Lung (tissue), 12 donors: ENCODE data around the gene CRB2. TPM values are rescaled to one million over a fixed set of nuclear protein-coding genes. Genes with fewer than 3 reads are reported as not detected.
A peak's percentile ranks its signal among the peaks of the same experiment; 100 is the strongest.

Experiments used
- ATAC-seq: fragments of 200-7000 bp; cut with Tn5 transposase; one replicate; pipeline ENCODE4 v1.9.1; 2020; ENCODE audit warnings: moderate number of reproducible peaks; ENCODE audit not compliant: insufficient read depth, low FRiP score
- DNase-seq, 3 donors: peaks; one replicate each; pipeline ENCODE4 v3.0.0-alpha.2; 2013 to 2017
- H3K27ac ChIP-seq, 2 donors: one replicate each; pipeline ENCODE4 v1.5.1; 2013; ENCODE audit warnings: mild to moderate bottlenecking in 2 of 2, moderate library complexity in 2 of 2, control low read depth in 1 of 2, inconsistent platforms in 1 of 2, low read depth in 1 of 2, low read length in 1 of 2
- H3K27me3 ChIP-seq, 3 donors: one replicate each; pipeline ENCODE4 v1.5.1; 2013; ENCODE audit warnings: low read length in 2 of 3; ENCODE audit not compliant: control insufficient read depth in 3 of 3, insufficient read depth in 3 of 3
- H3K36me3 ChIP-seq, 4 donors: one replicate each; pipeline ENCODE4 v1.5.1; 2013; ENCODE audit warnings: low read length in 4 of 4, mild to moderate bottlenecking in 1 of 4, moderate library complexity in 1 of 4; ENCODE audit not compliant: control insufficient read depth in 4 of 4, insufficient read depth in 4 of 4
- H3K4me1 ChIP-seq, 5 donors: one replicate each; pipeline ENCODE4 v1.5.1; 2013; ENCODE audit warnings: low read length in 5 of 5, mild to moderate bottlenecking in 2 of 5, moderate library complexity in 1 of 5; ENCODE audit not compliant: control insufficient read depth in 5 of 5, insufficient read depth in 5 of 5
- H3K4me3 ChIP-seq: one replicate; pipeline ENCODE4 v1.5.1; 2013; ENCODE audit warnings: mild to moderate bottlenecking, control low read depth, moderate library complexity
- H3K9ac ChIP-seq, 2 donors: one replicate each; pipeline ENCODE4 v1.5.1; 2013; ENCODE audit warnings: low read length in 2 of 2, control low read depth in 1 of 2; ENCODE audit not compliant: insufficient read depth in 1 of 2
- H3K9me3 ChIP-seq, 4 donors: one replicate each; pipeline ENCODE4 v1.5.1; 2013; ENCODE audit warnings: low read length in 3 of 4, mild to moderate bottlenecking in 1 of 4, moderate library complexity in 1 of 4; ENCODE audit not compliant: control insufficient read depth in 4 of 4, insufficient read depth in 3 of 4
- CTCF ChIP-seq: IDR thresholded peaks from 2 replicates; pipeline ENCODE4 v1.5.1; 2012; ENCODE audit warnings: mild to moderate bottlenecking; ENCODE audit errors: control extremely low read depth, extremely low read depth
- WGBS, 2 donors: extraction: QIAGEN DNeasy Blood & Tissue Kit; methylation state at CpG; one replicate each; pipeline ENCODE4 v1.1.7; 2013; 5-methylcytosine and 5-hydroxymethylcytosine counted together
- polyA plus RNA-seq, 2 donors: library from polyadenylated mRNA; stranded (reverse); fragments of 200-250 nt; gene quantifications; one replicate each; pipeline ENCODE4 v1.2.1, GENCODE V29; 2013
- total RNA-seq, 2 donors: library from RNA; depleted of rRNA in 1 of 2; stranded (reverse); fragments of >200 nt in 1 of 2; gene quantifications; one replicate each; pipeline ENCODE4 v1.2.1, GENCODE V29; 2014 to 2021
- donor health status: control.
- donor health status: control.
- donor health status: Bipolar disorder and iron deficiency.
- donor health status: healthy.
- donor health status: DM: yes; HTN: yes; CAD: no.

CRB2 gene
- total and polyA plus RNA-seq, 4 donors, result 0.01 to 0.34 (median 0.21) TPM

GRCh38 chr9:123360161-123361085 is 4.4 kb downstream of the CRB2 start:
- no peak for TF ChIP-seq CTCF
- 35 to 36% methylated on average over 22 of the region's 22 CpGs for WGBS, 2 donors
- Histone ChIP-seq H3K4me3 (no peak overlapping the region), H3K27me3 (peaks cover 0 to 2% (median 0%) of the 10 kb centered on the region in 3 donors), H3K4me1 (peaks cover 0 to 15% (median 5%) of the 10 kb centered on the region in 5 donors), H3K9me3 (no peaks in the 10 kb centered on the region), H3K27ac (no peak overlapping the region), H3K36me3 (no peaks in the 10 kb centered on the region), H3K9ac (no peak overlapping the region)
- DNase-seq, result peak; percentile 58 to 84 (median 58)
- peak; percentile 5 for ATAC-seq

- Histone ChIP-seq H3K27me3 (peaks cover 0 to 2% (median 0%) of the 10 kb centered on the region in 3 donors), H3K9me3 (no peaks in the 10 kb centered on the region), H3K4me1 (peaks cover 0 to 15% (median 5%) of the 10 kb centered on the region in 5 donors), H3K27ac (no peak overlapping the region), H3K4me3 (no peak overlapping the region), H3K36me3 (no peaks in the 10 kb centered on the region), H3K9ac (no peak overlapping the region)
- no peak for ATAC-seq
- WGBS, 2 donors, result 62 to 70% methylated on average over 10 of the region's 10 CpGs
- DNase-seq, result no peak
- TF ChIP-seq CTCF, result no peak
Observed at GRCh38 chr9:123361086-123361730, 5.2 kb downstream of the CRB2 start.

- no peak for DNase-seq
- peaks cover 0 to 15% (median 5%) of the 10 kb centered on the region in 5 donors for H3K4me1 ChIP-seq
- H3K27ac ChIP-seq, result no peak overlapping the region
- no peak overlapping the region for H3K4me3 ChIP-seq
- H3K36me3 ChIP-seq, result no peaks in the 10 kb centered on the region
- H3K9ac ChIP-seq, result no peak overlapping the region
- WGBS, 2 donors, result 70 to 80% methylated on average over 11 of the region's 11 CpGs
- H3K27me3 ChIP-seq, result peaks cover 0 to 2% (median 0%) of the 10 kb centered on the region in 3 donors
- no peak for ATAC-seq
- no peak for TF ChIP-seq CTCF
- H3K9me3 ChIP-seq, result no peaks in the 10 kb centered on the region
Observed at GRCh38 chr9:123361731-123362510, 5.9 kb downstream of the CRB2 start.
